Astrocyte of the spinal cord (primary cell): Measurements from ENCODE around the gene INKA1.

Experiments used
- DNase-seq: peaks from one replicate; pipeline ENCODE4 v3.0.0; 2011; ENCODE audit warnings: low read depth, low spot score
- H3K4me3 ChIP-seq: 2 replicates; pipeline ENCODE4 v1.5.1; 2011; ENCODE audit warnings: low read depth, mild to moderate bottlenecking, low read length, moderate library complexity
- CTCF ChIP-seq: IDR thresholded peaks from 2 replicates; pipeline ENCODE4 v1.5.1; 2012; ENCODE audit warnings: low read depth, mild to moderate bottlenecking, low read length, inconsistent platforms
- in situ Hi-C: cut with HindIII; loops from 2 replicates; pipeline ENCODE4 v1.10.0; 2017; ENCODE audit warnings: low sequenced_read_pairs

The INKA1 gene

GRCh38 chr3:49801160-49801559, 1.9 kb upstream of the INKA1 start:
- no peak for TF ChIP-seq CTCF
- H3K4me3 ChIP-seq, result no peak overlapping the region

GRCh38 chr3:49803465-49804140, 542 bp downstream of the INKA1 start:
- DNase-seq, result no peak
- in situ Hi-C loops, result no loop called here
- peak overlapping the region; percentile 66 for H3K4me3 ChIP-seq
- no peak for TF ChIP-seq CTCF

More at GRCh38 chr3:49801160-49801559, 1.9 kb upstream of the INKA1 start:
- in situ Hi-C loops, result no loop called here
- no peak for DNase-seq

- H3K4me3 ChIP-seq, result no peak overlapping the region
- in situ Hi-C loops, result no loop called here
- no peak for DNase-seq
- TF ChIP-seq CTCF, result no peak
These were observed 1.3 kb downstream of the INKA1 start for GRCh38 chr3:49804141-49805041.

GRCh38 chr3:49805367-49805782, 2.3 kb downstream of the INKA1 start:
- in situ Hi-C loops, result no loop called here
- no peak for TF ChIP-seq CTCF
- peak; percentile 38 for DNase-seq
- H3K4me3 ChIP-seq, result no peak overlapping the region

GRCh38 chr3:49805897-49806701, 3.0 kb downstream of the INKA1 start:
- no peak for TF ChIP-seq CTCF
- no peak overlapping the region for H3K4me3 ChIP-seq
- in situ Hi-C loops, result no loop called here
- DNase-seq, result no peak

- in situ Hi-C loops, result no loop called here
- H3K4me3 ChIP-seq, result no peak overlapping the region
- no peak for DNase-seq
- TF ChIP-seq CTCF, result no peak
These were observed 3.8 kb downstream of the INKA1 start for GRCh38 chr3:49806850-49807249.
